HEK293T (cell line): ENCODE data around the gene PLK3.

Source experiments
- FOXK2 ChIP-seq: fragments of 450-650 bp; IDR thresholded peaks from 2 replicates; pipeline ENCODE4 v1.6.1; 2016; ENCODE audit warnings: mild to moderate bottlenecking
- FOXM1 ChIP-seq: fragments of 450-650 bp; IDR thresholded peaks from 2 replicates; pipeline ENCODE4 v1.6.1; 2017; ENCODE audit warnings: mild to moderate bottlenecking, borderline replicate concordance
- HDGF ChIP-seq: fragments of 450-650 bp; IDR thresholded peaks from 2 replicates; pipeline ENCODE4 v1.6.1; 2017; ENCODE audit warnings: antibody characterized with exemption, borderline replicate concordance
- LEF1 ChIP-seq: fragments of 450-650 bp; IDR thresholded peaks from 2 replicates; pipeline ENCODE4 v1.6.1; 2017; ENCODE audit warnings: mild to moderate bottlenecking, borderline replicate concordance
- NFRKB ChIP-seq: fragments of 450-650 bp; IDR thresholded peaks from 2 replicates; pipeline ENCODE4 v1.6.1; 2016; ENCODE audit warnings: mild to moderate bottlenecking, moderate library complexity
- SP1 ChIP-seq: fragments of 450-650 bp; IDR thresholded peaks from 2 replicates; pipeline ENCODE4 v1.6.1; 2017
- TARDBP ChIP-seq: fragments of 450-650 bp; IDR thresholded peaks from 2 replicates; pipeline ENCODE4 v1.6.1; 2016

GRCh38 chr1:44778705-44779576 is 21.2 kb upstream of the PLK3 start:
- TF ChIP-seq FOXK2 (no peak), LEF1 (no peak), SP1 (no peak), TARDBP (no peak), HDGF (no peak), FOXM1 (no peak), NFRKB (no peak)
